NT2/D1 (cell line): ENCODE results near the gene KLHDC1.
A peak's percentile ranks its signal among the peaks of the same experiment; 100 is the strongest.
"Not testable (repeated sequence)": the region's sequence is repeated elsewhere in the genome, so short reads cannot be mapped to it uniquely, and the experiment has no call there.

Experiments
- DNase-seq: peaks from one replicate; pipeline ENCODE4 v3.0.0-alpha.2; 2011; ENCODE audit warnings: low read depth, low spot score
- H3K27me3 ChIP-seq: 2 replicates; pipeline ENCODE4 v1.6.0; 2011; ENCODE audit warnings: mild to moderate bottlenecking; ENCODE audit not compliant: insufficient read length, insufficient read depth
- H3K36me3 ChIP-seq: 2 replicates; pipeline ENCODE4 v1.6.1; 2011; ENCODE audit warnings: mild to moderate bottlenecking, low read length, mixed read lengths; ENCODE audit not compliant: insufficient read depth, insufficient read length
- H3K4me1 ChIP-seq: 2 replicates; pipeline ENCODE4 v1.5.1; 2011; ENCODE audit not compliant: insufficient read depth, insufficient read length
- H3K4me3 ChIP-seq: 2 replicates; pipeline ENCODE4 v1.5.1; 2011; ENCODE audit warnings: low read depth; ENCODE audit not compliant: insufficient read length
- H3K9ac ChIP-seq: 2 replicates; pipeline ENCODE4 v1.6.0; 2011; ENCODE audit warnings: low read depth; ENCODE audit not compliant: insufficient read length
- H3K9me3 ChIP-seq: 2 replicates; pipeline ENCODE4 v1.5.1; 2011; ENCODE audit warnings: mild to moderate bottlenecking, low read length; ENCODE audit not compliant: insufficient read depth
- SUZ12 ChIP-seq: IDR thresholded peaks from 2 replicates; pipeline ENCODE4 v1.6.1; 2011; ENCODE audit not compliant: insufficient read length, insufficient read depth; ENCODE audit errors: extremely low read depth
- YY1 ChIP-seq: IDR thresholded peaks from 2 replicates; pipeline ENCODE4 v1.6.1; 2011; ENCODE audit not compliant: insufficient read length, insufficient read depth
- ZNF274 ChIP-seq: IDR thresholded peaks from 2 replicates; pipeline ENCODE4 v1.6.1; 2011; ENCODE audit warnings: mild to moderate bottlenecking, low read depth, low read length

The KLHDC1 gene

DNA sequence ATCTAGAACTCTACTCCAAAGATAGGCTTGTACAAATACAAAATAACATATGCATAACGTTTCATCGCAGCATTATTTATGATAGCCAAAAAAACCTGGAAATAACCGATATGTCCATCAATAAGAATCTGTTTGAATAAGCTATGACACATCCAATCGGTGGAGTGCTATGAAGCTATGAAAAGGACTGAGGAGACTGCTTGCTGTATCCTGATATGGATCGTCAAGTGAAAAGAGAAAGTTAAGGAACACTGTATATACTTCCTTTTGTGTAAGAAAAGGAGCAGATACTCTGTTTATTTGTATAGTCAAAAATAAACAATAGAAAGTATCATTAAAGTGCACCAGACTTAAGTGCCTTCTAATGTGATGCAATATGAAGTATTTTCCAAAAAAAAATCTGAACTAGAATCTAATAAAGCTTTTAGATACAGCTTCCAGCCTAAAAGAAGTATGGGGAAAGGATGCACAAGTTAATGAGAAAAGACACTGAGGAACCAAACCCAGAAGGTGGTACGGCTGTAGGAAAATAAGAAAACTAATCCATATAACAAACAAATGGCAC, 645 bp upstream of the KLHDC1 start:
- Histone ChIP-seq H3K4me3 (peak overlapping the region; percentile 75), H3K9ac (peak overlapping the region; percentile 89), H3K4me1 (no peaks in the 10 kb centered on the region), H3K9me3 (no peaks in the 10 kb centered on the region), H3K27me3 (peaks cover 12% of the 10 kb centered on the region), H3K36me3 (no peaks in the 10 kb centered on the region)
- TF ChIP-seq YY1 (no peak), ZNF274 (no peak), SUZ12 (no peak)
- no peak for DNase-seq

DNA sequence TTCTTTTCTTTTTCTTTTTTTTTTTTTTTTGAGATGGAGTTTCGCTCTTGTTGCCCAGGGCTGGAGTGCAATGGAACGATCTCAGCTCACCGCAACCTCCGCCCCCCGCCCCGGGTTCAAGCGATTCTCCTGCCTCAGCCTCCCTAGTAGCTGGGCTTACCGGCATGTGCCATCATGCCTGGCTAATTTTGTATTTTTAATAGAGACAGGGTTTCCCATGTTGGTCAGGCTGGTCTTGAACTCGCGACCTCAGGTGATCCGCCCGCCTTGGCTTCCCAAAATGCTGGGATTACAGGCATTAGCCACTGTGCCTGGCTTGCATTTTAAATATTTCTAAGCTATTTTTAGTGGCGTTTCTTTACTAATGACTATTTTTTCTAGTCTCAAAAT, 810 bp downstream of the KLHDC1 start:
- Histone ChIP-seq H3K4me3 (peak overlapping the region; percentile 24), H3K9ac (peak overlapping the region; percentile 89), H3K27me3 (peaks cover 12% of the 10 kb centered on the region)
- not testable (repeated sequence) for DNase-seq, H3K4me1 ChIP-seq, H3K9me3 ChIP-seq, H3K36me3 ChIP-seq

DNA sequence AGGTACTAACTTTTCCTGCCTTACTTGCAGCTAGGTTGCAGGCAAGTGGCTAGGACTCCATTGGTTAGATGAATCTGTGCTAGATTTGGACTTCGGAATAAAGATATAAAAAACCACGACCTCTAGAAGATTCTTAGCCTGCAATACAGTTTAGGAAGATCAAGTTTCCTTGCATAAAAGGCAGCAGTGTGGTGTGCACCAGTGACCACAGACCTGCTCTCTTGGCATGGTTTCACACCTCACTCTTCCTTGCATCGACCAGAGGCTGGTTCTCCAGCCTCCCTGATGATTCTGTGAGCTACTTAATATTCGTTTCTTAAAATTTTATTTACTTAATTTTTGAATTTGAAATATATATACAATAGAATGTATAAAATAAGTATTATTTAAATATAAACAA, 9.8 kb downstream of the KLHDC1 start:
- H3K9me3 ChIP-seq = no peaks in the 10 kb centered on the region
- no peaks in the 10 kb centered on the region for H3K27me3 ChIP-seq
- H3K36me3 ChIP-seq = no peaks in the 10 kb centered on the region
- no peak for DNase-seq
- TF ChIP-seq ZNF274 = no peak
- TF ChIP-seq YY1 = no peak
- no peak for TF ChIP-seq SUZ12
- no peaks in the 10 kb centered on the region for H3K4me1 ChIP-seq
- H3K9ac ChIP-seq = no peak overlapping the region
- no peak overlapping the region for H3K4me3 ChIP-seq

DNA sequence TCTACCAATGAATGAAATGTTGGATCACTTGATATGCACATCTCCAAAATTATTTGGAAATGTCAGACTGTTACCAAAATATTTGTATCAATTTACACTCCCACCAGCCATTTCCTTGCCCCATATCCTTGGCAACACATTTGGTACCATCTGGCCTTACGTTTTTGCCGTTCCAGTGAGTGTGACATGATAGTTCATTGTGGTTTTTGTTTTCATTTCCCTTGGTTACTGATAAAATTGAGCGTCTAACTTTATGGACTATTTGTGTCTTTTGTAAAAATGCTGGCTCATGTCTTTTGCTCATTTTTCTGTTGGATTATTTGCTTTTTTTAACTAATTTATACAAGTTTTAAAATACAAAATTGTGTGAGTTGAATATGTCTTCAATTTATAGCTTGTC, 11.0 kb downstream of the KLHDC1 start:
- no peaks in the 10 kb centered on the region for H3K27me3 ChIP-seq
- no peaks in the 10 kb centered on the region for H3K9me3 ChIP-seq
- H3K4me3 ChIP-seq = no peak overlapping the region
- no peaks in the 10 kb centered on the region for H3K4me1 ChIP-seq
- DNase-seq = no peak
- H3K36me3 ChIP-seq = no peaks in the 10 kb centered on the region
- no peak overlapping the region for H3K9ac ChIP-seq
- no peak for TF ChIP-seq ZNF274
- TF ChIP-seq YY1 = no peak
- no peak for TF ChIP-seq SUZ12

DNA sequence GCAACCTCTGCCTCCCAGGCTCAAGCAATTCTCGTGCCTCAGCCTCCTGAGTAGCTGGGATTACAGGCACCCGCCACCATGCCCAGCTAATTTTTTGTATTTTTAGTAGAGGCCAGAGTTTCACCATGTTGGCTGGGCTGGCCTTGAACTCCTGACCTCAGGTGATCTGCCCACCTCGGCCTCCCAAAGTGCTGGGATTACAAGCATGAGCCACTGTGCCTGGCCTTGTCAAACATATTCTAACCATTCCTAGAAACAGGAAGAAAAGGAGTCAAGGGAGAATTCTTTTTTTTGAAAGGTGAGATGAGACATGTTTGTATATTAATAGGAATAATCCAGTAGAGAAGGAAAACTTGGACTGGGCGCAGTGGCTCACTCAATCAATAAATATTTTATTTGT, 11.6 kb downstream of the KLHDC1 start:
- not testable (repeated sequence) for H3K36me3 ChIP-seq, DNase-seq, H3K9ac ChIP-seq, H3K27me3 ChIP-seq, H3K9me3 ChIP-seq, H3K4me1 ChIP-seq, H3K4me3 ChIP-seq

DNA sequence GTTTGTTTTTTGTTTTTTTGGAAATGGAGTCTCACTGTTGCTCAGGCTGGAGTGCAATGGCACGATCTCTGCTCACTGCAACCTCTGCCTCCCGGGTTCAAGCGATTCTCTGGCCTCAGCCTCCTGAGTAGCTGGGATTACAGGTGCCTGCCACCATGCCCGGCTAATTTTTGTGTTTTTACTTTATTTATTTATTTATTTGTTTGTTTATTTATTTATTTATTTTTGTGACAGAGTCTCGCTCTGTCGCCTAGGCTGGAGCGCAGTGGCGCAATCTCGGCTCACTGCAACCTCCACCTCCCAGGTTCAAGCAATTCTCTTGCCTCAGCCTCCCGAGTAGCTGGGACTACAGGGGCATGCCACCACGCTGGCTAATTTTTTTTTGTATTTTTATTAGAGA, 18.1 kb downstream of the KLHDC1 start:
- H3K4me1 ChIP-seq, DNase-seq, H3K27me3 ChIP-seq, H3K9ac ChIP-seq, H3K4me3 ChIP-seq, H3K36me3 ChIP-seq, H3K9me3 ChIP-seq: not testable (repeated sequence)

DNA sequence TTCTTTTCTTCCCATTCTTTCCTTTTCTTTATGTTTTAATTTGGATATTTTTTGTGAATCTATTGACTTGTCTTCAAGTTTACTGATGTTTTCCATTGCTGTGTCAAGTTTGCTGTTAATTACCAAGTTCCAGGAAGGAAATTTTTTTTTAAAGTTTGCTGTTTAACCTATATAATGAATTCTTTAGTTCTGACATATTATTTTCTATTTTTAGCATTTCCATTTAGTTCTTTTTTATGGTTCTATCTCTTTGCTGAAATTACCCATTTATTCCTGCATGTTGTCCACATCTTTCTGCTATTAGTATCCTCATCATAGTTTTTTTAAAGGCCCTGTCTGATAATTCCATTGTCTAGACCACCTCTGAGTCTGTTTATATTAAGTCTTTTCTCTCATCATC, 27.8 kb downstream of the KLHDC1 start:
- H3K4me3 ChIP-seq = no peak overlapping the region
- no peaks in the 10 kb centered on the region for H3K4me1 ChIP-seq
- DNase-seq = no peak
- TF ChIP-seq YY1 = no peak
- no peak for TF ChIP-seq SUZ12
- TF ChIP-seq ZNF274 = no peak
- no peaks in the 10 kb centered on the region for H3K27me3 ChIP-seq
- H3K9ac ChIP-seq = no peak overlapping the region
- H3K36me3 ChIP-seq = no peaks in the 10 kb centered on the region
- no peaks in the 10 kb centered on the region for H3K9me3 ChIP-seq

DNA sequence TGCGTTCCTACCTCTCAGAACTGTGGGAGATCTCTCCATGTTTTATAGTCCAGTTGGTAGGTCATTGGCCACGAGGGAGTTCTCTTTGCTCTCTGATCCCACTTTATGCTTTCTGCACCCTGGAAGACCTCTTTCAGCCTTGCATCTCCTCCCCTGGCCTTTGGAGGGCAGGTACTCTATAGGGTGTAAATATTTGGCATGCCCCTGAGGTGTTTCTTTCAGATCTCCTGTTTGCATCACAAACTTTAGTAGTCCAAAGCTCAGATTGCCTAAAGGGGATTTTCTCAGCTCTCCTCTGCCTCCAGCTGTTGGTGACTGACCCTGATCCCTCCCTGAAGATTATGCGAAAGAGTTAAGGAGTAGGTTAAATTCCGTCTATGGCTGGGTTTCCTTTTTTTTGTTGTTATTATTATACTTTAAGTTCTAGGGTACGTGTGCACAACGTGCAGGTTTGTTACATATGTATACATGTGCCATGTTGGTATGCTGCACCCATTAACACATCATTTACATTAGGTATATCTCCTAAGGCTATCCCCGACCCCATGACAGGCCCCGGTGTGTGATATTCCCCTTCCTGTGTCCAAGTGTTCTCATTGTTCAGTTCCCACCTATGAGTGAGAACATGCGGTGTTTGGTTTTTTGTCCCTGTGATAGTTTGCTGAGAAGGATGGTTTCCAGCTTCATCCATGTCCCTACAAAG, 29.0 kb downstream of the KLHDC1 start:
- H3K9ac ChIP-seq, H3K27me3 ChIP-seq, H3K4me3 ChIP-seq, H3K4me1 ChIP-seq, H3K9me3 ChIP-seq, H3K36me3 ChIP-seq: not testable (repeated sequence)
- DNase-seq = peak; percentile 6
